K562 (cell line): Measurements from ENCODE around the gene SLTM. TPM values are rescaled to one million over a fixed set of nuclear protein-coding genes. Genes with fewer than 3 reads are reported as not detected.

ENCODE experiments used
- BCOR ChIP-seq: fragments of 450-650 bp; IDR thresholded peaks from 2 replicates; pipeline ENCODE4 v1.6.1; 2016
- CBX2 ChIP-seq: fragments of 200-600 bp; sonication (generic); IDR thresholded peaks from one replicate; pipeline ENCODE4 v1.6.1; 2012; ENCODE audit warnings: mild to moderate bottlenecking, low read length, inconsistent platforms; ENCODE audit not compliant: insufficient read depth, poor library complexity, severe bottlenecking
- CREB5 ChIP-seq: fragments of 250-450 bp; sonication (Bioruptor Pico); IDR thresholded peaks from 2 replicates; pipeline ENCODE4 v1.5.0; 2020; ENCODE audit warnings: mild to moderate bottlenecking
- CSDE1 ChIP-seq, 2 experiments: fragments of 450-650 bp; IDR thresholded peaks; 2 replicates each; pipeline ENCODE4 v1.6.1; 2016; ENCODE audit warnings: mild to moderate bottlenecking in 1 of 2
- CTCF ChIP-seq, 3 experiments: IDR thresholded peaks in 2 of 3; conservative IDR thresholded peaks in 1 of 3; 2 replicates each; pipeline ENCODE4 v1.5.1; 2011 to 2012; ENCODE audit warnings: low read length in 3 of 3, mild to moderate bottlenecking in 3 of 3, control low read depth in 2 of 3, improper control_type of control experiment in 1 of 3, inconsistent platforms in 1 of 3, low read depth in 1 of 3, mixed read lengths in 1 of 3, moderate library complexity in 1 of 3; ENCODE audit not compliant: insufficient read depth in 2 of 3
- DACH1 ChIP-seq: fragments of 450-650 bp; IDR thresholded peaks from 2 replicates; pipeline ENCODE4 v1.6.1; 2018; ENCODE audit not compliant: partially characterized antibody
- HDAC2 ChIP-seq: fragments of 450-650 bp; IDR thresholded peaks from 2 replicates; pipeline ENCODE4 v1.6.1; 2016; ENCODE audit warnings: mild to moderate bottlenecking
- HDAC6 ChIP-seq: IDR thresholded peaks from 2 replicates; pipeline ENCODE4 v1.6.1; 2012; ENCODE audit warnings: low read depth, mild to moderate bottlenecking, control low read depth, inconsistent platforms, low read length, moderate library complexity
- HNRNPK ChIP-seq: fragments of 200-400 bp; formaldehyde crosslinking; IDR thresholded peaks from one replicate; pipeline ENCODE4 v1.6.1; 2018; ENCODE audit warnings: mild to moderate bottlenecking, low read depth, low read length; ENCODE audit not compliant: poor library complexity, severe bottlenecking
- MITF ChIP-seq: IDR thresholded peaks from 2 replicates; pipeline ENCODE4 v1.6.1; 2014; ENCODE audit warnings: antibody characterized with exemption
- NBN ChIP-seq: fragments of 450-650 bp; IDR thresholded peaks from 2 replicates; pipeline ENCODE4 v1.6.1; 2016; ENCODE audit warnings: low read depth, mild to moderate bottlenecking
- NCOR1 ChIP-seq: fragments of 450-650 bp; IDR thresholded peaks from 2 replicates; pipeline ENCODE4 v1.6.1; 2016; ENCODE audit warnings: mild to moderate bottlenecking, moderate library complexity
- SRSF3 ChIP-seq: fragments of 200-400 bp; formaldehyde crosslinking; IDR thresholded peaks from 2 replicates; pipeline ENCODE4 v1.6.1; 2016; ENCODE audit warnings: mild to moderate bottlenecking, low read length, moderate library complexity; ENCODE audit not compliant: insufficient read depth
- ZKSCAN8 ChIP-seq: fragments of 200-800 bp; sonication (Bioruptor generic); IDR thresholded peaks from 2 replicates; pipeline ENCODE4 v1.6.1; 2016; ENCODE audit warnings: missing genetic modification characterization, missing compliant biosample characterization
- ZNF134 ChIP-seq: fragments of 250-450 bp; sonication (Bioruptor Pico); conservative IDR thresholded peaks from 2 replicates; pipeline ENCODE4 v1.4.0; 2020
- ZNF212 ChIP-seq: fragments of 450-650 bp; formaldehyde crosslinking; IDR thresholded peaks from 2 replicates; pipeline ENCODE4 v1.4.0; 2020; ENCODE audit warnings: mild to moderate bottlenecking
- ZNF354B ChIP-seq: fragments of 250-450 bp; sonication (Bioruptor Pico); IDR thresholded peaks from 2 replicates; pipeline ENCODE4 v1.4.0; 2020
- ZNF668 ChIP-seq: fragments of 250-450 bp; sonication (Bioruptor Pico); IDR thresholded peaks from 2 replicates; pipeline ENCODE4 v1.8.0; 2022; ENCODE audit warnings: mild to moderate bottlenecking, inconsistent platforms
- polyA plus RNA-seq, 8 experiments: library from polyadenylated mRNA; depleted of rRNA in 4 of 8; stranded (reverse) in 5 of 8; unstranded in 3 of 8; fragments of >200 nt; fragmentation: Nextera tagmentation in 2 of 8; fragmentation: Illumina TruSeq in 1 of 8; extraction: Ambion mirVana in 2 of 8; extraction: Trizol in 1 of 8; gene quantifications; 2 replicates each; pipeline versions ENCODE4 v1.2.1 to v1.2.3, GENCODE V29; 2011 to 2014; ENCODE audit warnings: inconsistent platforms in 1 of 8, missing spikeins in 1 of 8
- total RNA-seq, 7 experiments: library from RNA; depleted of rRNA in 6 of 7; stranded (reverse); fragments of >200 nt in 6 of 7; fragmentation: Illumina TruSeq in 2 of 7; extraction: Trizol in 2 of 7; gene quantifications; 2 replicates each; pipeline versions ENCODE4 v1.2.1 to v1.2.3, GENCODE V29; 2011 to 2021; ENCODE audit warnings: low replicate concordance in 1 of 7
- TF ChIP-seq, protein P1 (sequence below): sonication (generic); formaldehyde crosslinking; IDR thresholded peaks from 2 replicates; pipeline ENCODE4 v1.8.1; 2023; ENCODE audit warnings: mild to moderate bottlenecking, missing genetic modification reagents
- TF ChIP-seq, protein P2 (sequence below): sonication (generic); formaldehyde crosslinking; IDR thresholded peaks from 2 replicates; pipeline ENCODE4 v1.8.1; 2023; ENCODE audit warnings: mild to moderate bottlenecking, missing genetic modification reagents, moderate library complexity

Gene SLTM
- total and polyA plus RNA-seq, 9 of the 15 experiments (the other 6 are each of a cell fraction or from before 2014, with no cell fraction given): 39.5 to 163 (median 102) TPM

DNA sequence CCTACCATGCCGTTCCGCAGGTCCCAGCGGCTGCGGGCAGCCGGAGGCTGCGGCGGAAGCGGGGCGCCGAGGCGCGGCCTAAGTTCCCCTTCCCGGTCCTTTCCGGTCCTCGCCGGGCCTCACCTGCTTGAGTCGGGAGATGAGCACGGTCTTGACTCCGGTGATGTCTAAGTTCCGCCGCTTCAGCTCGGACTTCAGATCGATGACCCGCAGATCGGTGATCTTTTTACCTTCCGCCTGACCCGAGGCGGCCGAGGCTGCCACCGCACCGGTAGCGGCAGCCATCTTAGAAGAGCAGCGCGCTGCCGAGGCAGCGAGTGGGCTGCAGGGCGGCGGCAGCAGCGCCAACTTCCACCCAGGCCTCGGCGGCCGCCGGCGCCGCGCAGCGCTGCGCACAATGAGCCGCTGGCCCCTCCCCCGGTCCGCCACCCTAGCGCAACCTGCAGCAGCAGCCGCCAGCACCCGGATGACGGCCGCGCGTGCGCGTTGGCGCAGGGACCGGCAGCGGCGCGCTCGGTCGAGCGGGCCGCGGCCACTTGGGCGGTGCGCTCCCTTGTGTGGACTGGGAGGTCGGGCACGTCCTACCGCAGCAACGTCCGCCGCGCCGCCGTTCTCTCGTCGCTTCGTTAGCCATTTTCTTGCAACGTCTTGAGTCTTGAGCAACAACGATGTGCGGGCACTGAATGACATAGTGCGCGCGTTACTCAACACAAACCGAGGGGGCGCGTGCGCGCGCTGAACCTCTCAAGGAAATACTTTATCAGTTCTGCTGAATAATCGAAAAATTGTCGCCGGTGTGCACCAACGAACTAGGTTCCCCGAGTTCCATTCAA is at the start of gene SLTM (continued):
- TF ChIP-seq, protein P1, sequence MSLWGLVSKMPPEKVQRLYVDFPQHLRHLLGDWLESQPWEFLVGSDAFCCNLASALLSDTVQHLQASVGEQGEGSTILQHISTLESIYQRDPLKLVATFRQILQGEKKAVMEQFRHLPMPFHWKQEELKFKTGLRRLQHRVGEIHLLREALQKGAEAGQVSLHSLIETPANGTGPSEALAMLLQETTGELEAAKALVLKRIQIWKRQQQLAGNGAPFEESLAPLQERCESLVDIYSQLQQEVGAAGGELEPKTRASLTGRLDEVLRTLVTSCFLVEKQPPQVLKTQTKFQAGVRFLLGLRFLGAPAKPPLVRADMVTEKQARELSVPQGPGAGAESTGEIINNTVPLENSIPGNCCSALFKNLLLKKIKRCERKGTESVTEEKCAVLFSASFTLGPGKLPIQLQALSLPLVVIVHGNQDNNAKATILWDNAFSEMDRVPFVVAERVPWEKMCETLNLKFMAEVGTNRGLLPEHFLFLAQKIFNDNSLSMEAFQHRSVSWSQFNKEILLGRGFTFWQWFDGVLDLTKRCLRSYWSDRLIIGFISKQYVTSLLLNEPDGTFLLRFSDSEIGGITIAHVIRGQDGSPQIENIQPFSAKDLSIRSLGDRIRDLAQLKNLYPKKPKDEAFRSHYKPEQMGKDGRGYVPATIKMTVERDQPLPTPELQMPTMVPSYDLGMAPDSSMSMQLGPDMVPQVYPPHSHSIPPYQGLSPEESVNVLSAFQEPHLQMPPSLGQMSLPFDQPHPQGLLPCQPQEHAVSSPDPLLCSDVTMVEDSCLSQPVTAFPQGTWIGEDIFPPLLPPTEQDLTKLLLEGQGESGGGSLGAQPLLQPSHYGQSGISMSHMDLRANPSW (CRISPR knock-in tag): 0 out of 2 replicates have a peak, but pooled peaks have one; percentile 34
- TF ChIP-seq CSDE1 (IDR thresholded peaks at IDR 0.05) (peak in 1 of 2 experiments; percentile 70; a peak in 1 of 4 replicates), ZNF212 (CRISPR knock-in tag) (no peak), CBX2 (no peak), NCOR1 (no peak), MITF (no peak), DACH1 (no peak), HDAC6 (no peak), ZNF134 (CRISPR knock-in tag) (no peak), BCOR (peak; percentile 16; the same call in 1 of the 2 replicates), ZNF354B (CRISPR knock-in tag) (no peak), NBN (no peak; the same call in 1 of the 2 replicates), SRSF3 (no peak), CTCF (IDR thresholded peaks at IDR 0.05 in 2 of 3, conservative IDR thresholded peaks at IDR 0.05 in 1 of 3; ENCODE audit: insufficient read depth in 2 of 3, low read depth in 1 of 3, low read length in 3 of 3) (no peak; a peak in 1 of 6 replicates), ZKSCAN8 (CRISPR knock-in tag) (no peak), HDAC2 (no peak), CREB5 (CRISPR knock-in tag) (no peak), HNRNPK (no peak), ZNF668 (CRISPR knock-in tag) (no peak)
- TF ChIP-seq, protein P2, sequence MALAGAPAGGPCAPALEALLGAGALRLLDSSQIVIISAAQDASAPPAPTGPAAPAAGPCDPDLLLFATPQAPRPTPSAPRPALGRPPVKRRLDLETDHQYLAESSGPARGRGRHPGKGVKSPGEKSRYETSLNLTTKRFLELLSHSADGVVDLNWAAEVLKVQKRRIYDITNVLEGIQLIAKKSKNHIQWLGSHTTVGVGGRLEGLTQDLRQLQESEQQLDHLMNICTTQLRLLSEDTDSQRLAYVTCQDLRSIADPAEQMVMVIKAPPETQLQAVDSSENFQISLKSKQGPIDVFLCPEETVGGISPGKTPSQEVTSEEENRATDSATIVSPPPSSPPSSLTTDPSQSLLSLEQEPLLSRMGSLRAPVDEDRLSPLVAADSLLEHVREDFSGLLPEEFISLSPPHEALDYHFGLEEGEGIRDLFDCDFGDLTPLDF (CRISPR knock-in tag): no peak; the same call in 1 of the 2 replicates
